HG03025 (cell line): ENCODE data around the gene SLCO1A2.
"Not testable (repeated sequence)": the region's sequence is repeated elsewhere in the genome, so short reads cannot be mapped to it uniquely, and the experiment has no call there.

ENCODE experiments used
- ATAC-seq: cut with Tn5 transposase; IDR thresholded peaks from one replicate; pipeline ENCODE4 v1.9.1; 2021; ENCODE audit warnings: mild to moderate bottlenecking, moderate library complexity; ENCODE audit not compliant: unreplicated experiment, low FRiP score

SLCO1A2 gene

GRCh38 chr12:21334771-21335325, at the start of gene SLCO1A2:
TSS of gene SLCO1A2 (minus strand) at chr12:21334917. CDS start at chr12:21334647, 270 bp downstream.
- ATAC-seq = no peak

- no peak for ATAC-seq
These were observed 49.5 kb upstream of the SLCO1A2 start for GRCh38 chr12:21384261-21384660.

GRCh38 chr12:21381320-21381719, 46.6 kb upstream of the SLCO1A2 start:
- ATAC-seq = not testable (repeated sequence)

- no peak for ATAC-seq
These were observed 44.5 kb upstream of the SLCO1A2 start for GRCh38 chr12:21379218-21379617.

- no peak for ATAC-seq
These were observed 37.9 kb upstream of the SLCO1A2 start, which contains the start of gene IAPP for GRCh38 chr12:21372602-21373001. TSS of gene IAPP (plus strand) at chr12:21372902. CDS start at chr12:21373352, 450 bp downstream.

GRCh38 chr12:21370845-21371449, 36.2 kb upstream of the SLCO1A2 start:
- no peak for ATAC-seq

GRCh38 chr12:21369141-21369980, 34.6 kb upstream of the SLCO1A2 start:
- no peak for ATAC-seq

GRCh38 chr12:21360632-21361031, 25.9 kb upstream of the SLCO1A2 start:
- ATAC-seq = not testable (repeated sequence)

- ATAC-seq = no peak
These were observed 19.9 kb upstream of the SLCO1A2 start for GRCh38 chr12:21354641-21355040.

GRCh38 chr12:21353948-21354347, 19.2 kb upstream of the SLCO1A2 start:
- no peak for ATAC-seq

GRCh38 chr12:21353487-21353886, 18.8 kb upstream of the SLCO1A2 start:
- no peak for ATAC-seq

GRCh38 chr12:21350975-21351374, 16.3 kb upstream of the SLCO1A2 start:
- ATAC-seq = no peak

GRCh38 chr12:21346542-21347205, 12.0 kb upstream of the SLCO1A2 start:
- ATAC-seq = no peak

- no peak for ATAC-seq
These were observed 8.9 kb upstream of the SLCO1A2 start for GRCh38 chr12:21343636-21344035.

- ATAC-seq = no peak
These were observed 7.1 kb upstream of the SLCO1A2 start for GRCh38 chr12:21341769-21342168.

- ATAC-seq = no peak
These were observed 5.7 kb upstream of the SLCO1A2 start for GRCh38 chr12:21340403-21340802.

GRCh38 chr12:21339921-21340320, 5.2 kb upstream of the SLCO1A2 start:
- no peak for ATAC-seq

GRCh38 chr12:21337959-21338744, 3.4 kb upstream of the SLCO1A2 start:
- ATAC-seq = no peak

- ATAC-seq = no peak
These were observed 2.7 kb upstream of the SLCO1A2 start for GRCh38 chr12:21337453-21337852.

- no peak for ATAC-seq
These were observed 1.9 kb upstream of the SLCO1A2 start for GRCh38 chr12:21336656-21337055.
